HG02642 (cell line): Measurements from ENCODE around the gene WIPF2.

Experiments
- ATAC-seq: cut with Tn5 transposase; IDR thresholded peaks from one replicate; pipeline ENCODE4 v1.9.1; 2021; ENCODE audit warnings: mild to moderate bottlenecking; ENCODE audit not compliant: unreplicated experiment, poor library complexity

Gene WIPF2

GRCh38 chr17:40323391-40324381 lies 104.6 kb downstream of the WIPF2 start:
- ATAC-seq: no peak

- ATAC-seq: no peak
Observed at GRCh38 chr17:40325156-40326013, 106.3 kb downstream of the WIPF2 start.

GRCh38 chr17:40326014-40326831 lies 107.1 kb downstream of the WIPF2 start:
- no peak for ATAC-seq

- ATAC-seq: no peak
Observed at GRCh38 chr17:40326832-40327199, 107.7 kb downstream of the WIPF2 start.

- no peak for ATAC-seq
Observed at GRCh38 chr17:40327244-40327729, 108.2 kb downstream of the WIPF2 start.

GRCh38 chr17:40327735-40328385 lies 108.8 kb downstream of the WIPF2 start:
- no peak for ATAC-seq

- no peak for ATAC-seq
Observed at GRCh38 chr17:40328386-40328766, 109.3 kb downstream of the WIPF2 start.

- no peak for ATAC-seq
Observed at GRCh38 chr17:40329839-40330794, 111.0 kb downstream of the WIPF2 start.

GRCh38 chr17:40330850-40331470 lies 111.9 kb downstream of the WIPF2 start:
- no peak for ATAC-seq

- no peak for ATAC-seq
Observed at GRCh38 chr17:40331743-40332641, 112.9 kb downstream of the WIPF2 start.
